H9 (cell line): ENCODE results near the gene POMGNT2. TPM values are rescaled to one million over a fixed set of nuclear protein-coding genes. Genes with fewer than 3 reads are reported as not detected.

Source experiments
- DNase-seq: peaks from one replicate; pipeline ENCODE4 v3.0.0-alpha.2; 2017
- H2AFZ ChIP-seq: one replicate; pipeline ENCODE4 v1.6.1; 2013; ENCODE audit warnings: mild to moderate bottlenecking, low read length, control low read depth, moderate library complexity
- H2AK5ac ChIP-seq: 2 replicates; pipeline ENCODE4 v1.6.1; 2013; ENCODE audit warnings: low read length, control low read depth, mixed read lengths; ENCODE audit not compliant: insufficient read length
- H2BK120ac ChIP-seq: one replicate; pipeline ENCODE4 v1.6.1; 2013; ENCODE audit warnings: low read depth, mild to moderate bottlenecking, low read length, control low read depth, inconsistent platforms; ENCODE audit not compliant: poor library complexity, severe bottlenecking
- H2BK12ac ChIP-seq: 2 replicates; pipeline ENCODE4 v1.6.1; 2013; ENCODE audit warnings: low read length, control low read depth, mixed read lengths, low read depth; ENCODE audit not compliant: insufficient read length
- H2BK15ac ChIP-seq: 2 replicates; pipeline ENCODE4 v1.6.1; 2013; ENCODE audit warnings: low read depth, low read length, control low read depth
- H2BK20ac ChIP-seq: one replicate; pipeline ENCODE4 v1.6.1; 2013; ENCODE audit warnings: low read depth, mild to moderate bottlenecking, low read length, control low read depth, inconsistent platforms; ENCODE audit not compliant: poor library complexity, severe bottlenecking
- H2BK5ac ChIP-seq: 2 replicates; pipeline ENCODE4 v1.6.1; 2013; ENCODE audit warnings: low read length, control low read depth, mixed read lengths; ENCODE audit not compliant: insufficient read length
- H3K14ac ChIP-seq: 2 replicates; pipeline ENCODE4 v1.6.1; 2013; ENCODE audit warnings: low read length, control low read depth; ENCODE audit not compliant: insufficient read depth
- H3K18ac ChIP-seq: 2 replicates; pipeline ENCODE4 v1.6.1; 2013; ENCODE audit warnings: low read depth, mild to moderate bottlenecking, mixed read lengths, low read length, control low read depth; ENCODE audit not compliant: insufficient read length
- H3K23ac ChIP-seq: 2 replicates; pipeline ENCODE4 v1.6.1; 2013; ENCODE audit warnings: low read length, control low read depth, mixed read lengths, low read depth; ENCODE audit not compliant: insufficient read length
- H3K23me2 ChIP-seq: 2 replicates; pipeline ENCODE4 v1.6.1; 2013; ENCODE audit warnings: low read depth, mild to moderate bottlenecking, mixed read lengths, low read length, control low read depth; ENCODE audit not compliant: insufficient read length, poor library complexity, severe bottlenecking
- H3K27ac ChIP-seq: 2 replicates; pipeline ENCODE4 v1.5.1; 2013; ENCODE audit warnings: low read length, control low read depth, mixed read lengths, low read depth; ENCODE audit not compliant: insufficient read length
- H3K27me3 ChIP-seq: 2 replicates; pipeline ENCODE4 v1.6.1; 2013; ENCODE audit warnings: low read length, control low read depth, inconsistent platforms; ENCODE audit not compliant: insufficient read depth
- H3K4ac ChIP-seq: 2 replicates; pipeline ENCODE4 v1.6.1; 2013; ENCODE audit warnings: low read depth, mild to moderate bottlenecking, control low read depth, inconsistent platforms, low read length, moderate library complexity
- H3K4me1 ChIP-seq: 2 replicates; pipeline ENCODE4 v1.6.1; 2013; ENCODE audit warnings: low read length, control low read depth, inconsistent platforms; ENCODE audit not compliant: insufficient read depth
- H3K4me2 ChIP-seq: 2 replicates; pipeline ENCODE4 v1.6.1; 2013; ENCODE audit warnings: low read length, control low read depth, mixed read lengths; ENCODE audit not compliant: insufficient read length, insufficient read depth
- H3K56ac ChIP-seq: 2 replicates; pipeline ENCODE4 v1.6.1; 2013; ENCODE audit warnings: low read depth, mild to moderate bottlenecking, mixed read lengths, low read length, control low read depth; ENCODE audit not compliant: insufficient read length
- H3K79me1 ChIP-seq: 2 replicates; pipeline ENCODE4 v1.6.1; 2013; ENCODE audit warnings: low read depth, mild to moderate bottlenecking, moderate library complexity, low read length, control low read depth, inconsistent platforms; ENCODE audit not compliant: insufficient read depth, poor library complexity, severe bottlenecking
- H3K79me2 ChIP-seq: 2 replicates; pipeline ENCODE4 v1.6.1; 2013; ENCODE audit warnings: low read length, control low read depth, inconsistent platforms; ENCODE audit not compliant: insufficient read depth
- H3K9ac ChIP-seq: 2 replicates; pipeline ENCODE4 v1.6.1; 2013; ENCODE audit warnings: low read length, control low read depth, mixed read lengths; ENCODE audit not compliant: insufficient read length; ENCODE audit errors: extremely low read depth
- H3K9me3 ChIP-seq: one replicate; pipeline ENCODE4 v1.6.1; 2013; ENCODE audit warnings: low read depth, low read length, inconsistent platforms; ENCODE audit not compliant: control insufficient read depth
- H3T11ph ChIP-seq: one replicate; pipeline ENCODE4 v1.6.1; 2013; ENCODE audit warnings: mild to moderate bottlenecking, low read length, control low read depth, inconsistent platforms
- H4K20me1 ChIP-seq: one replicate; pipeline ENCODE4 v1.6.1; 2013; ENCODE audit not compliant: control insufficient read depth, insufficient read length, insufficient read depth
- H4K5ac ChIP-seq: 2 replicates; pipeline ENCODE4 v1.6.1; 2013; ENCODE audit warnings: low read depth, mild to moderate bottlenecking, mixed read lengths, low read length, control low read depth; ENCODE audit not compliant: insufficient read length
- H4K8ac ChIP-seq: replicated peaks from 2 replicates; pipeline ENCODE4 v1.6.1; 2013; ENCODE audit warnings: low read length, control low read depth, mixed read lengths, low read depth; ENCODE audit not compliant: insufficient read length
- H4K91ac ChIP-seq: 2 replicates; pipeline ENCODE4 v1.6.1; 2013; ENCODE audit warnings: low read depth, mild to moderate bottlenecking, moderate library complexity, mixed read lengths, low read length, control low read depth; ENCODE audit not compliant: insufficient read length
- H3K27ac Mint-ChIP-seq, 3 experiments: 2 replicates in 2 of 3; 3 replicates in 1 of 3; pipeline ENCODE4 v1.8.0; 2020 to 2021; ENCODE audit warnings: mixed read lengths in 3 of 3, mild to moderate bottlenecking in 1 of 3, moderate library complexity in 1 of 3
- H3K27me3 Mint-ChIP-seq: 2 replicates; pipeline ENCODE4 v1.8.0; 2021; ENCODE audit warnings: low read depth, mild to moderate bottlenecking, moderate library complexity, mixed read lengths
- H3K36me3 Mint-ChIP-seq, 3 experiments: 2 replicates in 2 of 3; 3 replicates in 1 of 3; pipeline ENCODE4 v1.8.0; 2020 to 2021; ENCODE audit warnings: low read depth in 3 of 3, mixed read lengths in 3 of 3; ENCODE audit not compliant: insufficient read depth in 1 of 3
- H3K4me1 Mint-ChIP-seq, 2 experiments: 2 replicates each; pipeline ENCODE4 v1.8.0; 2020; ENCODE audit warnings: mixed read lengths in 2 of 2
- H3K4me3 Mint-ChIP-seq, 2 experiments: 2 replicates in 1 of 2; 3 replicates in 1 of 2; pipeline ENCODE4 v1.8.0; 2020 to 2021; ENCODE audit warnings: mild to moderate bottlenecking in 2 of 2, mixed read lengths in 2 of 2, moderate library complexity in 1 of 2
- H3K9me3 Mint-ChIP-seq, 2 experiments: 2 replicates in 1 of 2; 3 replicates in 1 of 2; pipeline ENCODE4 v1.8.0; 2020; ENCODE audit warnings: mild to moderate bottlenecking in 2 of 2, mixed read lengths in 2 of 2, moderate library complexity in 1 of 2
- CTCF ChIP-seq: fragments of 200-600 bp; sonication (generic); conservative IDR thresholded peaks from 3 replicates; pipeline ENCODE4 v1.8.0; 2021; ENCODE audit warnings: antibody characterized with exemption, mild to moderate bottlenecking
- WGBS: extraction: QIAGEN DNeasy Blood & Tissue Kit; methylation state at CpG from one replicate; pipeline ENCODE4 v1.1.7; 2013; ENCODE audit warnings: missing lambda C conversion rate, low lambda C conversion rate, mixed read lengths; ENCODE audit not compliant: insufficient read length; ENCODE audit errors: extremely low coverage; 5-methylcytosine and 5-hydroxymethylcytosine counted together
- total RNA-seq: library from RNA; stranded (reverse); gene quantifications from 2 replicates; pipeline ENCODE4 v1.2.1, GENCODE V29; 2021

POMGNT2 gene
- total RNA-seq, 1 experiment from 2014 or later, result 14.0 TPM

- Histone ChIP-seq H3K9me3 (no peaks in the 10 kb centered on the region), H3K27me3 (no peaks in the 10 kb centered on the region), H2BK5ac (no peak overlapping the region), H2BK120ac (no peak overlapping the region), H2BK15ac (no peak overlapping the region), H3K14ac (no peak overlapping the region), H3T11ph (no peak overlapping the region), H2BK12ac (no peak overlapping the region), H3K79me1 (no peaks in the 10 kb centered on the region), H4K91ac (no peak overlapping the region), H3K18ac (no peak overlapping the region), H3K27ac (no peak overlapping the region), H3K56ac (no peak overlapping the region), H3K4me1 (no peaks in the 10 kb centered on the region), H4K5ac (no peak overlapping the region), H4K20me1 (no peaks in the 10 kb centered on the region), H3K23ac (no peak overlapping the region), H3K9ac (no peak overlapping the region), H3K4ac (no peak overlapping the region), H3K79me2 (no peaks in the 10 kb centered on the region), H2AK5ac (no peak overlapping the region), H4K8ac (no peak overlapping the region), H3K23me2 (no peaks in the 10 kb centered on the region), H3K4me2 (no peak overlapping the region), H2BK20ac (no peak overlapping the region), H2AFZ (no peak overlapping the region)
- Mint-ChIP-seq H3K4me1 (peaks cover 14 to 15% of the 10 kb centered on the region in 2 experiments), H3K27ac (no peak overlapping the region), H3K36me3 (no peaks in the 10 kb centered on the region; a peak in 1 of 7 replicates), H3K9me3 (no peaks in the 10 kb centered on the region), H3K27me3 (no peaks in the 10 kb centered on the region; the same call in 1 of the 2 replicates), H3K4me3 (no peak overlapping the region)
- DNase-seq, result no peak
- no CpG with 5 or more reads among the region's 4 CpGs for WGBS
- no peak for TF ChIP-seq CTCF
Measured at GRCh38 chr3:43138488-43139231, 32.8 kb upstream of the POMGNT2 start.
